ENCODE results near the gene RNF217.
A peak's percentile ranks its signal among the peaks of the same experiment; 100 is the strongest.
"Not testable (repeated sequence)": the region's sequence is repeated elsewhere in the genome, so short reads cannot be mapped to it uniquely, and the experiment has no call there.

RNF217 gene

DNA sequence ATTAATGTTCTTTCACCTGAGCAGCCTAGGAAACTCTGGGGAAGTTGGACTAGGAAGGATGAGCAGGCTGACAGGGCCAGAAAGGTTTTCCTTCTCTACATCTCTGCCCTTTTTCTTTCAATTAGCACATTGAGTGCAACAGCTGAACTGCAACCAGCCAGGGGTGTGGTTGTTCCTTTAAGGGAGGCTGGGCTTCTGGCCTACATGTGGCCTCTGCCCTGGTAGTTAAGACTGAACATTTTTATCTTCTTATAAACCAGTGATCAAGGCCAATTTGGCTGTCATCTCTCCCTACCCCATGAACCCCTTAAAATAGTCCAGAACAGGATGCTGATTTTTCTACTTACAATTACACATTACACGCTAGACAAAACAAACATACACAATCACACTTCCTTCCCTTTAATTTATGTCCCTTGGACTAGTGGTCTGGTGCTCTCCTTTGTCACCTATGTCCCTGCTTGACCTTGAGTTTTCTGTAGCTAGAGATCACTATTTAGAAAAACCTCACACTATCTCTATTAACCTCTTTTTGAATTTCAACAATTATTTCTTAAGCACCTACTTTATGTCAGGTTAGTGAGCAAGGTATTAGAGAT, 60.3 kb downstream of the RNF217 start:
- no peak for DNase-seq (ENCODE audit: low read depth)
- TF ChIP-seq, protein P1, sequence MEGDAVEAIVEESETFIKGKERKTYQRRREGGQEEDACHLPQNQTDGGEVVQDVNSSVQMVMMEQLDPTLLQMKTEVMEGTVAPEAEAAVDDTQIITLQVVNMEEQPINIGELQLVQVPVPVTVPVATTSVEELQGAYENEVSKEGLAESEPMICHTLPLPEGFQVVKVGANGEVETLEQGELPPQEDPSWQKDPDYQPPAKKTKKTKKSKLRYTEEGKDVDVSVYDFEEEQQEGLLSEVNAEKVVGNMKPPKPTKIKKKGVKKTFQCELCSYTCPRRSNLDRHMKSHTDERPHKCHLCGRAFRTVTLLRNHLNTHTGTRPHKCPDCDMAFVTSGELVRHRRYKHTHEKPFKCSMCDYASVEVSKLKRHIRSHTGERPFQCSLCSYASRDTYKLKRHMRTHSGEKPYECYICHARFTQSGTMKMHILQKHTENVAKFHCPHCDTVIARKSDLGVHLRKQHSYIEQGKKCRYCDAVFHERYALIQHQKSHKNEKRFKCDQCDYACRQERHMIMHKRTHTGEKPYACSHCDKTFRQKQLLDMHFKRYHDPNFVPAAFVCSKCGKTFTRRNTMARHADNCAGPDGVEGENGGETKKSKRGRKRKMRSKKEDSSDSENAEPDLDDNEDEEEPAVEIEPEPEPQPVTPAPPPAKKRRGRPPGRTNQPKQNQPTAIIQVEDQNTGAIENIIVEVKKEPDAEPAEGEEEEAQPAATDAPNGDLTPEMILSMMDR (IDR thresholded peaks at IDR 0.05; ENCODE audit: control insufficient read depth, extremely low read depth, insufficient read depth), result no peak

DNA sequence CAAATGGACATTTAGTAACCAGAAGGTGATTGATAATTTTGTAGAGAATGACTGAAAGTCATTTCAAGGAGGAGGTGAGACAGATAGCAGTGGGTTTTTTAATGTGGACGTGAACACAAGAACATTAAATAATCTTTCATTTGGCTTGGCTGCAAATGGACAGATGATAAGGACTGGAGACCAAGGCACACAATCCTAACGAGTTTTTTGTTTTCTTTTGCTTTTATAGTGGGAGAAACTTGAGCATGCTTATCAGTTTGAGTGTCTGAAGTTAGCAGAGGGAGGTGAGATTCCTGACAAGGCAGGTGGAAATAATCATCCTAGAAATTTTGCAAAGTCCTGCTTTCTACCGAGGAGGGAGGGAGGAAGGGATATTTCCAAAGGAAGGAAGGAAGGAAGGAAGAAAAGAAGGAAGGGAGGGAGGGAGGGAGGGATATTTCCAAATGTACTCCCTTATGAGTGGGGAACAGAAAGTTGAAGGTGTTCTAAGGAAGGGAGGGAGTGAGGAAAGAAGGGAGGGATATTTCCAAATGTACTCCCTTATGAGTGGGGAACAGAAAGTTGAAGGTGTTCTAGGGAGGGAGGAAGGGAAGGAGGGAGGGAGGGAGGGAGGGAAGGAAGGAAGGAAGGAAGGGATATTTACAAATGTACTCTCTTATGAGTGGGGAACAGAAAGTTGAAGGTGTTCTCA, 63.1 kb downstream of the RNF217 start:
- peak; percentile 14 for DNase-seq (ENCODE audit: low read depth)
- no peak overlapping the region for H3K4me3 ChIP-seq (ENCODE audit: low read depth, low read length)
- TF ChIP-seq, protein P1 (IDR thresholded peaks at IDR 0.05; ENCODE audit: control insufficient read depth, extremely low read depth, insufficient read depth), result no peak

More for the DNA sequence above, 60.3 kb downstream of the RNF217 start:
- H3K4me3 ChIP-seq (ENCODE audit: low read depth, low read length), result no peak overlapping the region

DNA sequence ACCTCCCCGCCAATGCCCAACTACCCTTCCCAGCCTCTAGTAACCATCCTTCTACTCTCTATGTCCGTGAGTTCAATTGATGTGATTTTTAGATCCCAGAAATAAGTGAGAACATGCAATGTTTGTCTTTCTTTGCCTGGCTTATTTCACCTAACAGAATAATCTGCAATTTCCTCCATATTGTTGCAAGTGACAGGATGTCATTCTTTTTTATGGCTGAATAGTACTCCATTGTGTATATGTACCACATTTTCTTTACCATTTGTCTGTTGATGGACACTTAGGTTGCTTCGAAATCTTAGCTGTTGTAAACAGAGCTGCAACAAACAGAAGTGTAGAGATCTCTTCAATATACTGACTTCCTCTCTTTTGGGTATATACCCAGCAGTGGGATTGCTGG, 65.0 kb downstream of the RNF217 start:
- no peak overlapping the region for H3K4me3 ChIP-seq (ENCODE audit: low read depth, low read length)
- TF ChIP-seq, protein P1 (IDR thresholded peaks at IDR 0.05; ENCODE audit: control insufficient read depth, extremely low read depth, insufficient read depth), result no peak
- DNase-seq (ENCODE audit: low read depth), result no peak

DNA sequence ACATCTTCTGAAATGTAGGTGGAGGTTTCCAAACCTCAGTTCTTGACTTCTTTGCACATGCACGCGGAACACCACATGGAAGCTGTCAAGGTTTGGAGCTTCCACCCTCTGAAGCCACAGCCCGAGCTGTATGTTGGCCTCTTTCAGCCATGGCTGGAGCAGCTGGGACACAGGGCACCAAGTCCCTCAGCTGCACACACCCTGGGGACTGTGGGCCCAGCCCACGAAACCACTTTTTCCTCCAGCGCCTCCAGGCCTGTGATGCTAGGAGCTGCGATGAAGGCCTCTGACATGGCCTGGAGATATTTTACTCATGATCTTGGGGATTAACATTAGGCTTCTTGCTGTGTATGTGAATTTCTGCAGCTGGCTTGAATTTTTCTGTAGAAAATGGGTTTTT, 68.7 kb downstream of the RNF217 start:
- H3K4me3 ChIP-seq (ENCODE audit: low read depth, low read length), result no peak overlapping the region
- TF ChIP-seq, protein P1 (IDR thresholded peaks at IDR 0.05; ENCODE audit: control insufficient read depth, extremely low read depth, insufficient read depth), result no peak
- no peak for DNase-seq (ENCODE audit: low read depth)

DNA sequence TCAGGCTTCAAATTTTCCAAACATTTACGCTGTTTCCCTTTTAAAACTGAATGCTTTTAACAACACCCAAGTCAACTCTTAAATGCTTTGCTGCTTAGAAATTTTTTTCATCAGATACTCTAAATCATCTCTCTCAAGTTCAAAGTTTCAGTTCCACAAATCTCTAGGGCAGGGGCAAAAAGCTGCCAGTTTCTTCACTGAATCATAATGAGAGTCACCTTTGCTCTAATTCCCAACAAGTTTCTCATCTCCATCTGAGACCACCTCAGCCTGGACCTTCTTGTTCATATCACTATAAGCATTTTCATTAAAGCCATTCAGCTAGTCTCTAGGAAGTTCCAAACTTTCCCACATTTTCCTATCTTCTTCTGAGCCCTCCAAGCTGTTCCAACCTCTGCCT, 69.1 kb downstream of the RNF217 start:
- TF ChIP-seq, protein P1 (IDR thresholded peaks at IDR 0.05; ENCODE audit: control insufficient read depth, extremely low read depth, insufficient read depth), result no peak

DNA sequence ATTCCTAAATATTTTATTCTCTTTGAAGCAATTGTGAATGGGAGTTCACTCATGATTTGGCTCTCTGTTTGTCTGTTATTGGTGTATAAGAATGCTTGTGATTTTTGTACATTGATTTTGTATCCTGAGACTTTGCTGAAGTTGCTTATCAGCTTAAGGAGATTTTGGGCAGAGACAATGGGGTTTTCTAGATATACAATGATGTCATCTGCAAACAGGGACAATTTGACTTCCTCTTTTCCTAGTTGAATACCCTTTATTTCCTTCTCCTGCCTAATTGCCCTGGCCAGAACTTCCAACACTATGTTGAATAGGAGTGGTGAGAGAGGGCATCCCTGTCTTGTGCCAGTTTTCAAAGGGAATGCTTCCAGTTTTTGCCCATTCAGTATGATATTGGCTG, 72.7 kb downstream of the RNF217 start:
- not testable (repeated sequence) for DNase-seq (ENCODE audit: low read depth)

More for the DNA sequence above, 69.1 kb downstream of the RNF217 start:
- no peak overlapping the region for H3K4me3 ChIP-seq (ENCODE audit: low read depth, low read length)
- DNase-seq (ENCODE audit: low read depth), result no peak

DNA sequence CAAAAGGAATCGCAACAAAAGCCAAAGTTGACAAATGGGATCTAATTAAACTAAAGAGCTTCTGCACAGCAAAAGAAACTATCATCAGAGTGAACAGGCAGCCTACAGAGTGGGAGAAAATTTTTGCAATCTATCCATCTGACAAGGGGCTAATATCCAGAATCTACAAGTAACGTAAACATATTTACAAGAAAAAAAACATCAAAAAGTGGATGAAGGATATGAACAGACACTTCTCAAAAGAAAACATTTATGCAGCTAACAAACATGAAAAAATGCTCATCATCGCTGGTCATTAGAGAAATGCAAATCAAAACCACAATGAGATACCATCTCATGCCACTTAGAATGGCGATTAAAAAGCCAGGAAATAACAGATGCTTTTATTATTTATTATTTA, 74.2 kb downstream of the RNF217 start:
- not testable (repeated sequence) for H3K4me3 ChIP-seq (ENCODE audit: low read depth, low read length); DNase-seq (ENCODE audit: low read depth)

More for the DNA sequence above, 72.7 kb downstream of the RNF217 start:
- H3K4me3 ChIP-seq (ENCODE audit: low read depth, low read length), result not testable (repeated sequence)

DNA sequence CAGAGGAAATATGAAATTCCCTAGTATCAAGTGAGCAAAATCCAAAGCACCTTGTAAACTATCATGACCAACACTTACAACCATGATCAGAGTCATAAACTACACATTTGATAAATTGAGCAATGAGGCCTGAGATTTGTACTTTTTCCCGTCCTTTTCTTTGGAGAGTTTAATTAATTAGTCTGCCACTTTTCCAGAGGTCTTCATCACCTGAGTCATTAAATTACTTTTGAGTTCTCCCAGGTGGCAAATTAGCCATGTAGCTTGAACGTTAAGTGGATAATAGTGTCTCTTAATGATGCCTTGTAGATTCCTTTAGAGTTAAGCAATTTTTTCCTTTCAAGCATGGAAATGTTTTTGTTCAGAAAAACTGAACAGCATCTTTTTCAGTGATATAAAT, 75.6 kb downstream of the RNF217 start:
- TF ChIP-seq, protein P1 (IDR thresholded peaks at IDR 0.05; ENCODE audit: control insufficient read depth, extremely low read depth, insufficient read depth), result no peak
- DNase-seq (ENCODE audit: low read depth), result no peak
- H3K4me3 ChIP-seq (ENCODE audit: low read depth, low read length), result no peak overlapping the region

All from LNCaP clone FGC (cell line).